Islet of Langerhans (tissue), 1 donor: ENCODE results near the gene DDTL.
"Not testable (repeated sequence)": the region's sequence is repeated elsewhere in the genome, so short reads cannot be mapped to it uniquely, and the experiment has no call there.

Experiments
- FAIRE-seq: peaks from one replicate; lab custom pipeline; 2011; peaks lifted over from hg19 to GRCh38; lab: Jason Lieb, UNC

The DDTL gene

GRCh38 chr22:23970201-23970641 lies 3.5 kb downstream of the DDTL start:
- FAIRE-seq = no peak

- FAIRE-seq = no peak
These were observed 4.3 kb downstream of the DDTL start for GRCh38 chr22:23970816-23971486.

- FAIRE-seq = not testable (repeated sequence)
These were observed 5.2 kb downstream of the DDTL start for GRCh38 chr22:23971927-23972326.

- peak; percentile 99 for FAIRE-seq
These were observed 7.7 kb downstream of the DDTL start, which contains the start of gene DDT for GRCh38 chr22:23974345-23974744. Gene DDT, minus strand, starts transcription at chr22:23974441. Its CDS starts 27 bp downstream, at chr22:23974414.

GRCh38 chr22:23974836-23975352 lies 8.2 kb downstream of the DDTL start:
- not testable (repeated sequence) for FAIRE-seq

GRCh38 chr22:23977304-23977703 lies 10.6 kb downstream of the DDTL start:
- FAIRE-seq = not testable (repeated sequence)

GRCh38 chr22:23979557-23980240 lies 13.0 kb downstream of the DDTL start, which contains the start of gene GSTT2:
Gene GSTT2, plus strand, starts transcription at chr22:23980134.
- peak; percentile 84 for FAIRE-seq

GRCh38 chr22:23980567-23980966 lies 13.9 kb downstream of the DDTL start:
- FAIRE-seq = not testable (repeated sequence)

GRCh38 chr22:23984430-23984829 lies 17.7 kb downstream of the DDTL start:
- no peak for FAIRE-seq

GRCh38 chr22:23986089-23986488 lies 19.4 kb downstream of the DDTL start:
- not testable (repeated sequence) for FAIRE-seq

GRCh38 chr22:23986538-23987178 lies 20.0 kb downstream of the DDTL start:
- FAIRE-seq = not testable (repeated sequence)

- not testable (repeated sequence) for FAIRE-seq
These were observed 23.0 kb downstream of the DDTL start for GRCh38 chr22:23989583-23990244.

GRCh38 chr22:23993080-23993479 lies 26.4 kb downstream of the DDTL start:
- not testable (repeated sequence) for FAIRE-seq

- FAIRE-seq = not testable (repeated sequence)
These were observed 27.0 kb downstream of the DDTL start for GRCh38 chr22:23993581-23994177.

GRCh38 chr22:23997092-23997491 lies 30.4 kb downstream of the DDTL start:
- FAIRE-seq = no peak

GRCh38 chr22:23999779-24000178 lies 33.1 kb downstream of the DDTL start:
- FAIRE-seq = not testable (repeated sequence)

- FAIRE-seq = no peak
These were observed 34.6 kb downstream of the DDTL start for GRCh38 chr22:24001314-24001713.

GRCh38 chr22:24002272-24002671 lies 35.6 kb downstream of the DDTL start:
- no peak for FAIRE-seq

- FAIRE-seq = no peak
These were observed 36.2 kb downstream of the DDTL start for GRCh38 chr22:24002851-24003250.

- no peak for FAIRE-seq
These were observed 37.2 kb downstream of the DDTL start for GRCh38 chr22:24003887-24004286.

GRCh38 chr22:24005201-24005600 lies 38.5 kb downstream of the DDTL start, which contains the start of gene GSTT4:
Gene GSTT4, minus strand, starts transcription at chr22:24005453. Its CDS starts 97 bp downstream, at chr22:24005356.
- no peak for FAIRE-seq
